Neuronal stem cell (in vitro differentiated cells): ENCODE results near the gene DCDC1.
"Not testable (repeated sequence)": the region's sequence is repeated elsewhere in the genome, so short reads cannot be mapped to it uniquely, and the experiment has no call there.

ENCODE experiments used
- DNase-seq: peaks from one replicate; pipeline ENCODE4 v3.0.0-alpha.2; 2013; ENCODE audit warnings: low spot score
- H2AFZ ChIP-seq: one replicate; pipeline ENCODE4 v1.6.1; 2013; ENCODE audit warnings: mild to moderate bottlenecking, low read length, inconsistent platforms
- H2AK5ac ChIP-seq: 2 replicates; pipeline ENCODE4 v1.6.1; 2013; ENCODE audit warnings: low read depth, mild to moderate bottlenecking, inconsistent platforms, low read length, moderate library complexity, mixed read lengths
- H2BK120ac ChIP-seq: 2 replicates; pipeline ENCODE4 v1.6.1; 2013; ENCODE audit warnings: low read depth, mild to moderate bottlenecking, inconsistent platforms, low read length, moderate library complexity, mixed read lengths
- H2BK12ac ChIP-seq: one replicate; pipeline ENCODE4 v1.6.1; 2013; ENCODE audit warnings: low read length, inconsistent platforms
- H2BK15ac ChIP-seq: 2 replicates; pipeline ENCODE4 v1.6.1; 2013; ENCODE audit warnings: mild to moderate bottlenecking, low read length, inconsistent platforms, mixed read lengths
- H2BK5ac ChIP-seq: one replicate; pipeline ENCODE4 v1.6.1; 2013; ENCODE audit warnings: inconsistent platforms, mild to moderate bottlenecking, low read length, moderate library complexity
- H3K14ac ChIP-seq: one replicate; pipeline ENCODE4 v1.6.1; 2013; ENCODE audit warnings: low read length, inconsistent platforms
- H3K18ac ChIP-seq: 2 replicates; pipeline ENCODE4 v1.6.1; 2013; ENCODE audit warnings: low read length, inconsistent platforms
- H3K23ac ChIP-seq: 2 replicates; pipeline ENCODE4 v1.6.1; 2013; ENCODE audit warnings: low read depth, mild to moderate bottlenecking, mixed read lengths, low read length, inconsistent platforms; ENCODE audit not compliant: poor library complexity
- H3K27ac ChIP-seq: replicated peaks from 3 replicates; pipeline ENCODE4 v1.5.1; 2013; ENCODE audit warnings: low read length, inconsistent platforms
- H3K27me3 ChIP-seq, 3 experiments: 2 replicates each; pipeline ENCODE4 v1.6.1; 2013; ENCODE audit warnings: low read length in 3 of 3, mild to moderate bottlenecking in 2 of 3, inconsistent platforms in 1 of 3, low read depth in 1 of 3, mixed read lengths in 1 of 3, moderate library complexity in 1 of 3; ENCODE audit not compliant: control insufficient read depth in 3 of 3, insufficient read depth in 3 of 3
- H3K36me3 ChIP-seq, 2 donors: replicated peaks in 1 of 2; 2 replicates each; pipeline ENCODE4 v1.6.1; 2013; ENCODE audit warnings: low read length in 2 of 2; ENCODE audit not compliant: control insufficient read depth in 2 of 2, insufficient read depth in 2 of 2
- H3K4ac ChIP-seq: 2 replicates; pipeline ENCODE4 v1.6.1; 2013; ENCODE audit warnings: inconsistent platforms, mild to moderate bottlenecking, low read length, moderate library complexity
- H3K4me1 ChIP-seq, 2 donors: 1 replicate in 1 of 2; 2 replicates in 1 of 2; pipeline ENCODE4 v1.6.1; 2013; ENCODE audit warnings: low read length in 2 of 2, low read depth in 1 of 2; ENCODE audit not compliant: control insufficient read depth in 2 of 2, insufficient read depth in 1 of 2
- H3K4me2 ChIP-seq: one replicate; pipeline ENCODE4 v1.6.1; 2013; ENCODE audit warnings: mild to moderate bottlenecking, low read length, inconsistent platforms; ENCODE audit not compliant: insufficient read depth, poor library complexity, severe bottlenecking
- H3K4me3 ChIP-seq, 2 donors: 2 replicates each; pipeline ENCODE4 v1.5.1; 2013; ENCODE audit warnings: low read length in 2 of 2, mild to moderate bottlenecking in 2 of 2, inconsistent platforms in 1 of 2, moderate library complexity in 1 of 2
- H3K79me1 ChIP-seq: one replicate; pipeline ENCODE4 v1.6.1; 2013; ENCODE audit warnings: low read depth, mild to moderate bottlenecking, inconsistent platforms, low read length, moderate library complexity
- H3K9ac ChIP-seq: one replicate; pipeline ENCODE4 v1.6.1; 2013; ENCODE audit warnings: mild to moderate bottlenecking, low read depth, low read length, inconsistent platforms; ENCODE audit not compliant: poor library complexity
- H3K9me3 ChIP-seq, 2 donors: replicated peaks in 1 of 2; 2 replicates each; pipeline versions ENCODE3 to v1.6.1; 2013; ENCODE audit warnings: low read length in 2 of 2, mild to moderate bottlenecking in 2 of 2, inconsistent platforms in 1 of 2, low read depth in 1 of 2, mixed read lengths in 1 of 2, moderate library complexity in 1 of 2; ENCODE audit not compliant: control insufficient read depth in 2 of 2, insufficient read depth in 1 of 2
- H4K8ac ChIP-seq: one replicate; pipeline ENCODE4 v1.6.1; 2013; ENCODE audit warnings: low read depth, mild to moderate bottlenecking, inconsistent platforms, low read length, moderate library complexity
- H4K91ac ChIP-seq: one replicate; pipeline ENCODE4 v1.6.1; 2013; ENCODE audit warnings: low read length, low read depth, mild to moderate bottlenecking, inconsistent platforms; ENCODE audit not compliant: poor library complexity
- WGBS, 2 donors: extraction: QIAGEN DNeasy Blood & Tissue Kit; methylation state at CpG; one replicate each; pipeline ENCODE4 v1.1.7; 2013; ENCODE audit warnings: missing lambda C conversion rate in 2 of 2, mixed read lengths in 1 of 2; ENCODE audit not compliant: insufficient read length in 2 of 2, insufficient replicate concordance in 1 of 2; ENCODE audit errors: extremely low coverage in 2 of 2; 5-methylcytosine and 5-hydroxymethylcytosine counted together

The DCDC1 gene

GRCh38 chr11:30947715-30948114 is 421.8 kb downstream of the DCDC1 start:
- H3K4me3 ChIP-seq, H4K91ac ChIP-seq, H3K79me1 ChIP-seq, H3K9me3 ChIP-seq, H2BK5ac ChIP-seq, H3K4me1 ChIP-seq, H2BK12ac ChIP-seq, H2AFZ ChIP-seq, H3K27ac ChIP-seq, H2AK5ac ChIP-seq, DNase-seq, H3K27me3 ChIP-seq, H2BK120ac ChIP-seq, H4K8ac ChIP-seq, H3K9ac ChIP-seq, H3K4ac ChIP-seq, H3K36me3 ChIP-seq, H3K18ac ChIP-seq, H3K4me2 ChIP-seq, H2BK15ac ChIP-seq, H3K14ac ChIP-seq, H3K23ac ChIP-seq: not testable (repeated sequence)
- WGBS, 2 donors, result no CpG with 5 or more reads among the region's 1 CpG

- Histone ChIP-seq H2BK5ac (no peak overlapping the region), H3K79me1 (no peaks in the 10 kb centered on the region), H3K23ac (no peak overlapping the region), H3K4me2 (no peak overlapping the region), H3K4me1 (peaks cover 4 to 5% of the 10 kb centered on the region in 2 donors), H4K91ac (no peak overlapping the region), H3K27ac (no peak overlapping the region), H3K4ac (no peak overlapping the region), H3K9ac (no peak overlapping the region), H2AFZ (peak overlapping the region; percentile 50), H3K18ac (no peak overlapping the region), H3K27me3 (peaks cover 0 to 7% (median 0%) of the 10 kb centered on the region in 3 experiments), H2BK15ac (no peak overlapping the region), H2AK5ac (no peak overlapping the region), H3K9me3 (peaks cover 0 to 7% of the 10 kb centered on the region in 2 donors), H2BK12ac (no peak overlapping the region), H3K4me3 (no peak overlapping the region), H2BK120ac (no peak overlapping the region), H4K8ac (no peak overlapping the region), H3K14ac (no peak overlapping the region), H3K36me3 (no peaks in the 10 kb centered on the region)
- WGBS, 2 donors, result no CpG with 5 or more reads among the region's 6 CpGs
- no peak for DNase-seq
Measured at GRCh38 chr11:30938810-30939209, 430.7 kb downstream of the DCDC1 start.

GRCh38 chr11:30938171-30938570 is 431.4 kb downstream of the DCDC1 start:
- H2BK5ac ChIP-seq, result no peak overlapping the region
- H3K27me3 ChIP-seq, result peaks cover 0 to 7% (median 0%) of the 10 kb centered on the region in 3 experiments
- peaks cover 0 to 7% of the 10 kb centered on the region in 2 donors for H3K9me3 ChIP-seq
- H4K8ac ChIP-seq, result no peak overlapping the region
- no peak overlapping the region for H3K27ac ChIP-seq
- H4K91ac ChIP-seq, result no peak overlapping the region
- no peak overlapping the region for H2BK12ac ChIP-seq
- no peak overlapping the region for H3K4ac ChIP-seq
- H2BK15ac ChIP-seq, result no peak overlapping the region
- H3K4me1 ChIP-seq, result peaks cover 4 to 5% of the 10 kb centered on the region in 2 donors
- no peak overlapping the region for H2AK5ac ChIP-seq
- H3K9ac ChIP-seq, result no peak overlapping the region
- no peak overlapping the region for H3K14ac ChIP-seq
- no peak overlapping the region for H3K4me3 ChIP-seq
- H3K23ac ChIP-seq, result no peak overlapping the region
- DNase-seq, result no peak
- H3K36me3 ChIP-seq, result no peaks in the 10 kb centered on the region
- H3K4me2 ChIP-seq, result no peak overlapping the region
- H2AFZ ChIP-seq, result peak overlapping the region; percentile 50
- 100% methylated on average over 1 of the region's 5 CpGs; no CpG with 5 or more reads in 1 of the 2 donors for WGBS, 2 donors
- no peak overlapping the region for H2BK120ac ChIP-seq
- H3K79me1 ChIP-seq, result no peaks in the 10 kb centered on the region
- H3K18ac ChIP-seq, result no peak overlapping the region

- H3K79me1 ChIP-seq, result no peaks in the 10 kb centered on the region
- H3K18ac ChIP-seq, result no peak overlapping the region
- H2AFZ ChIP-seq, result no peak overlapping the region
- no peak overlapping the region for H3K4me3 ChIP-seq
- DNase-seq, result no peak
- H4K8ac ChIP-seq, result peak overlapping the region; percentile 24
- no peak overlapping the region for H3K9ac ChIP-seq
- H3K27ac ChIP-seq, result no peak overlapping the region
- no CpG with 5 or more reads among the region's 2 CpGs for whole genome bisulfite sequencing, 2 donors
- no peak overlapping the region for H2AK5ac ChIP-seq
- no peak overlapping the region for H2BK12ac ChIP-seq
- H2BK15ac ChIP-seq, result no peak overlapping the region
- H3K23ac ChIP-seq, result no peak overlapping the region
- H3K36me3 ChIP-seq, result no peaks in the 10 kb centered on the region
- H3K14ac ChIP-seq, result no peak overlapping the region
- H3K4ac ChIP-seq, result no peak overlapping the region
- H3K4me1 ChIP-seq, result peaks cover 4 to 5% of the 10 kb centered on the region in 2 donors
- H3K4me2 ChIP-seq, result no peak overlapping the region
- H3K9me3 ChIP-seq, result peaks cover 0 to 7% of the 10 kb centered on the region in 2 donors
- H4K91ac ChIP-seq, result no peak overlapping the region
- H2BK5ac ChIP-seq, result no peak overlapping the region
- peaks cover 0 to 7% (median 0%) of the 10 kb centered on the region in 3 experiments for H3K27me3 ChIP-seq
- no peak overlapping the region for H2BK120ac ChIP-seq
Measured at GRCh38 chr11:30936491-30936890, 433.0 kb downstream of the DCDC1 start.
